ENCODE data around the gene LYPD6.
"Not testable (repeated sequence)": the region's sequence is repeated elsewhere in the genome, so short reads cannot be mapped to it uniquely, and the experiment has no call there.

The LYPD6 gene

DNA sequence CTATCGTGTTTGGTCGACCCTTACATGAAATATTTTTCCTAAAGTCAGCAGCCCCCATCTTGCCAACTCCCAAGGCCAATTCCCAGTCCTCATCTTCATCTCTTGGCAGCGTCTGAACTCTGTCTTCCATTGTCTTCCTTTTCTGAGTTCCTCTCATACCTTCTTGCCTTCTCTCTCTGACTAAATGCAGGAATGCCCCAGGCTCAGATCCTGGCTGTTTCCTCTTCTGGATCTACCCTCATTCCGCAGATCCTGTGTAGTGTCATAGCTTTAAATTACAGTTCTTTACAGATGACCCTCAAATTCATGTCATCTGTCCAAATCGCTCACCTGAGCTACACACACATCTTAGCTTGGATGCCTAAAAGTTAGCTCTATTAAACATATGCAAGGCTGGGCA lies 162.5 kb downstream of the LYPD6 start:
- TF ChIP-seq, protein P1, sequence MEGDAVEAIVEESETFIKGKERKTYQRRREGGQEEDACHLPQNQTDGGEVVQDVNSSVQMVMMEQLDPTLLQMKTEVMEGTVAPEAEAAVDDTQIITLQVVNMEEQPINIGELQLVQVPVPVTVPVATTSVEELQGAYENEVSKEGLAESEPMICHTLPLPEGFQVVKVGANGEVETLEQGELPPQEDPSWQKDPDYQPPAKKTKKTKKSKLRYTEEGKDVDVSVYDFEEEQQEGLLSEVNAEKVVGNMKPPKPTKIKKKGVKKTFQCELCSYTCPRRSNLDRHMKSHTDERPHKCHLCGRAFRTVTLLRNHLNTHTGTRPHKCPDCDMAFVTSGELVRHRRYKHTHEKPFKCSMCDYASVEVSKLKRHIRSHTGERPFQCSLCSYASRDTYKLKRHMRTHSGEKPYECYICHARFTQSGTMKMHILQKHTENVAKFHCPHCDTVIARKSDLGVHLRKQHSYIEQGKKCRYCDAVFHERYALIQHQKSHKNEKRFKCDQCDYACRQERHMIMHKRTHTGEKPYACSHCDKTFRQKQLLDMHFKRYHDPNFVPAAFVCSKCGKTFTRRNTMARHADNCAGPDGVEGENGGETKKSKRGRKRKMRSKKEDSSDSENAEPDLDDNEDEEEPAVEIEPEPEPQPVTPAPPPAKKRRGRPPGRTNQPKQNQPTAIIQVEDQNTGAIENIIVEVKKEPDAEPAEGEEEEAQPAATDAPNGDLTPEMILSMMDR (IDR thresholded peaks at IDR 0.05; ENCODE audit: insufficient read depth, low read depth, low read length, missing control alignments) = no peak
- H3K4me3 ChIP-seq (ENCODE audit: low read length) = no peak overlapping the region
- DNase-seq (ENCODE audit: low read depth) = no peak

DNA sequence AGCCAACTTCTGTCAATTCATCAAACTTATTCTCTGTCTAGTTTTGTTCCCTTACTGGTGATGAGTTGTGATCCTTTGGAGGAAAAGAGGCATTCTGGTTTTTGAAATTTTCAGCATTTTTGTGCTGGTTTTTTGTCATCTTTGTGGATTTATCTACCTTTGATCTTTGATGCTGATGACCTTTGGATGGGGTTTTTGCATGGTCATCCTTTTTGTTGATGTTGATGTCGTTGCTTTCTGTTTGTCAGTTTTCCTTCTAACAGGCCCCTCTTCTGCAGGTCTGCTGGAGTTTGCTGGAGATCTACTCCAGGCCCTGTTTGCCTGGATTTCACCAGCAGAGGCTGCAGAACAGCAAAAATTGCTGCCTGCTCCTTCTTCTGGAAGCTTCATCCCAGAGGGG lies 168.8 kb downstream of the LYPD6 start:
- not testable (repeated sequence) for H3K4me3 ChIP-seq (ENCODE audit: low read length)

DNA sequence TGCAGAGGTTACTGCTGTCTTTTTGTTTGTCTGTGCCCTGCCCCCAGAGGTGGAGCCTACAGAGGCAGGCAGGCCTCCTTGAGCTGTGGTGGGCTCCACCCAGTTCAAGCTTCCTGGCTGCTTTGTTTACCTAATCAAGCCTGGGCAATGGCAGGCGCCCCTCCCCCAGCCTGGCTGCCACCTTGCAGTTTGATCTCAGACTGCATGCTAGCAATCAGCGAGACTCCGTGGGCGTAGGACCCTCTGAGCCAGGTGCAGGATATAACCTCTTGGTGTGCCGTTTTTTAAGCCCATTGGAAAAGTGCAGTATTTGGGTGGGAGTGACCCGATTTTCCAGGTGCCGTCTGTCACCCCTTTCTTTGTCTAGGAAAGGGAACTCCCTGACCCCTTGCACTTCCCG lies 176.4 kb downstream of the LYPD6 start:
- H3K4me3 ChIP-seq (ENCODE audit: low read length); DNase-seq (ENCODE audit: low read depth): not testable (repeated sequence)

More for the DNA sequence above, 168.8 kb downstream of the LYPD6 start:
- DNase-seq (ENCODE audit: low read depth) = not testable (repeated sequence)

DNA sequence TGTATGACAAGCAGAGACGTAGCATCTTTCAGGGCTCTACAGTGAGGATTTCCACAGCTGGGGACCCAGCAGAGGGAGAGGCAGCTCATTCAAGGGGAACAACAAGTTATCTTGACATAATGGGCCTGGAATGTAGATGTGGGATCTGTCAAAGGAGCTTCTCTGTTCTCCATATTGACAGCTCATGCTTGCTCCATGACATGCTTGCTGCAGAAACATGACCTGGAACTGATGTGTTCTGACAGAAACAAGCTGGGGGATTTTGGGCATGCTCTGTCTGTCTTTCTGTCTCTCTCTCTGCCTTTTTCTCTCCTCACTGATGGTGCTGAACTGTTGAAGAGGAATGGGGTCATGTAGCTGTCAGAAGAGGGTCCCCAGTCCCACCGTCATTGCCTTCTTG lies 177.6 kb downstream of the LYPD6 start:
- DNase-seq (ENCODE audit: low read depth) = peak; percentile 63
- no peak overlapping the region for H3K4me3 ChIP-seq (ENCODE audit: low read length)
- TF ChIP-seq, protein P1 (IDR thresholded peaks at IDR 0.05; ENCODE audit: insufficient read depth, low read depth, low read length, missing control alignments) = no peak

DNA sequence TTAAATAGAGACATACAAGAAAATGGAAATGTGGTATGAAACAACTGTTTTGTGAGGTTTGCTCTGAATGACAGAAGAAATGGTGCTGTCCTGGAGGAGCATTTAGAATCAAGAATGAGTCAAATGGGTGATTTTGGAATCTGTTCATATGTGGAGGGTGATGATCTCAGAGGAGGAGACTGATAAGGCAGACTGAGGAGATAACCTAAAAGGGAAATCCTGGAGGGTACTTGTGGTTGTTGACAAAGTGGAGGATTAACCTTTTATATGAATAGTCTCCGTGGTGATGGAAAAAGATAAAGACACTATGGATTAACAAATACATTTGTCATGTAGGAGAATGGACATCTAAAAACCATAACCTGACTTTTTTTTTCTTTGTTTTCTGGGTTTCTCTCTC lies 183.1 kb downstream of the LYPD6 start:
- TF ChIP-seq, protein P1 (IDR thresholded peaks at IDR 0.05; ENCODE audit: insufficient read depth, low read depth, low read length, missing control alignments) = no peak
- no peak overlapping the region for H3K4me3 ChIP-seq (ENCODE audit: low read length)
- DNase-seq (ENCODE audit: low read depth) = no peak

Measured in epithelial cell of esophagus (primary cell).